Activated CD4-positive, alpha-beta T cell treated with anti-CD3 and anti-CD28 coated beads, Interleukin-2, amount 10 ng/mL, durations not matched to agents 24 days and 14 days (primary cell): ENCODE results near the gene PDXK. TPM values are rescaled to one million over a fixed set of nuclear protein-coding genes. Genes with fewer than 3 reads are reported as not detected.

ENCODE experiments used
- DNase-seq: peaks from one replicate; pipeline ENCODE4 v3.0.0; 2022
- H3K27ac Mint-ChIP-seq: one replicate; pipeline ENCODE4 v1.8.0; 2022; ENCODE audit warnings: mild to moderate bottlenecking, mixed read lengths
- H3K27me3 Mint-ChIP-seq: one replicate; pipeline ENCODE4 v1.8.0; 2022; ENCODE audit warnings: mixed read lengths
- H3K36me3 Mint-ChIP-seq: one replicate; pipeline ENCODE4 v1.8.0; 2022; ENCODE audit warnings: low read depth, mild to moderate bottlenecking, mixed read lengths
- H3K4me1 Mint-ChIP-seq: one replicate; pipeline ENCODE4 v1.8.0; 2021; ENCODE audit warnings: mixed read lengths
- H3K4me3 Mint-ChIP-seq: one replicate; pipeline ENCODE4 v1.8.0; 2022; ENCODE audit warnings: mild to moderate bottlenecking, moderate library complexity, mixed read lengths
- H3K9me3 Mint-ChIP-seq: one replicate; pipeline ENCODE4 v1.8.0; 2021; ENCODE audit warnings: mixed read lengths
- intact Hi-C: fragments of 100-400 bp; cut with micrococcal nuclease; formaldehyde crosslinking; loops from one replicate; pipeline ENCODE4 v1.15.1; 2023
- total RNA-seq: library from RNA; stranded (reverse); gene quantifications from 2 replicates; pipeline ENCODE4 v1.2.3, GENCODE V29; 2022

PDXK gene
- total RNA-seq, 1 donor from 2014 or later: 152 TPM

GRCh38 chr21:43790010-43790524 lies 71.1 kb downstream of the PDXK start:
- Mint-ChIP-seq H3K36me3 (peaks cover 47% of the 10 kb centered on the region), H3K4me3 (peak overlapping the region; percentile 93), H3K27me3 (no peaks in the 10 kb centered on the region), H3K4me1 (peaks cover 20% of the 10 kb centered on the region), H3K27ac (peak overlapping the region; percentile 90), H3K9me3 (no peaks in the 10 kb centered on the region)
- intact Hi-C loops: no loop called here
- no peak for DNase-seq

- Mint-ChIP-seq H3K36me3 (peaks cover 69% of the 10 kb centered on the region), H3K4me3 (peak overlapping the region; percentile 65), H3K9me3 (no peaks in the 10 kb centered on the region), H3K27me3 (no peaks in the 10 kb centered on the region), H3K27ac (peak overlapping the region; percentile 64), H3K4me1 (peaks cover 20% of the 10 kb centered on the region)
- intact Hi-C loops: no loop called here
- DNase-seq: no peak
Measured at GRCh38 chr21:43792406-43792805, 73.5 kb downstream of the PDXK start.

GRCh38 chr21:43793243-43793642 lies 74.3 kb downstream of the PDXK start:
- H3K27ac Mint-ChIP-seq: no peak overlapping the region
- intact Hi-C loops: no loop called here
- H3K9me3 Mint-ChIP-seq: no peaks in the 10 kb centered on the region
- no peaks in the 10 kb centered on the region for H3K27me3 Mint-ChIP-seq
- H3K4me3 Mint-ChIP-seq: no peak overlapping the region
- peaks cover 72% of the 10 kb centered on the region for H3K36me3 Mint-ChIP-seq
- no peak for DNase-seq
- H3K4me1 Mint-ChIP-seq: peaks cover 20% of the 10 kb centered on the region

GRCh38 chr21:43794311-43794710 lies 75.4 kb downstream of the PDXK start:
- Mint-ChIP-seq H3K9me3 (no peaks in the 10 kb centered on the region), H3K27me3 (no peaks in the 10 kb centered on the region), H3K36me3 (peaks cover 80% of the 10 kb centered on the region), H3K27ac (no peak overlapping the region), H3K4me3 (no peak overlapping the region), H3K4me1 (peaks cover 20% of the 10 kb centered on the region)
- intact Hi-C loops: no loop called here
- no peak for DNase-seq

- no peak overlapping the region for H3K27ac Mint-ChIP-seq
- no peaks in the 10 kb centered on the region for H3K9me3 Mint-ChIP-seq
- intact Hi-C loops: no loop called here
- DNase-seq: no peak
- H3K36me3 Mint-ChIP-seq: peaks cover 81% of the 10 kb centered on the region
- H3K4me3 Mint-ChIP-seq: no peak overlapping the region
- H3K4me1 Mint-ChIP-seq: peaks cover 20% of the 10 kb centered on the region
- H3K27me3 Mint-ChIP-seq: no peaks in the 10 kb centered on the region
Measured at GRCh38 chr21:43794857-43795256, 75.9 kb downstream of the PDXK start.

GRCh38 chr21:43797415-43797814 lies 78.5 kb downstream of the PDXK start:
- peaks cover 7% of the 10 kb centered on the region for H3K4me1 Mint-ChIP-seq
- no peaks in the 10 kb centered on the region for H3K9me3 Mint-ChIP-seq
- no peak overlapping the region for H3K27ac Mint-ChIP-seq
- H3K4me3 Mint-ChIP-seq: no peak overlapping the region
- intact Hi-C loops: no loop called here
- H3K27me3 Mint-ChIP-seq: no peaks in the 10 kb centered on the region
- DNase-seq: no peak
- H3K36me3 Mint-ChIP-seq: peaks cover 74% of the 10 kb centered on the region

- Mint-ChIP-seq H3K36me3 (peaks cover 72% of the 10 kb centered on the region), H3K4me3 (no peak overlapping the region), H3K27me3 (no peaks in the 10 kb centered on the region), H3K27ac (no peak overlapping the region), H3K9me3 (no peaks in the 10 kb centered on the region), H3K4me1 (peaks cover 5% of the 10 kb centered on the region)
- intact Hi-C loops: no loop called here
- DNase-seq: no peak
Measured at GRCh38 chr21:43797925-43798715, 79.2 kb downstream of the PDXK start.

- H3K9me3 Mint-ChIP-seq: no peaks in the 10 kb centered on the region
- peaks cover 5% of the 10 kb centered on the region for H3K4me1 Mint-ChIP-seq
Measured at GRCh38 chr21:43799301-43799840, 80.4 kb downstream of the PDXK start.

GRCh38 chr21:43800124-43800523 lies 81.2 kb downstream of the PDXK start:
- Mint-ChIP-seq H3K4me1 (peaks cover 5% of the 10 kb centered on the region), H3K36me3 (peaks cover 64% of the 10 kb centered on the region)

More at GRCh38 chr21:43799301-43799840, 80.4 kb downstream of the PDXK start:
- H3K27ac Mint-ChIP-seq: no peak overlapping the region
- H3K4me3 Mint-ChIP-seq: no peak overlapping the region
- no peaks in the 10 kb centered on the region for H3K27me3 Mint-ChIP-seq
- intact Hi-C loops: no loop called here
- DNase-seq: no peak
- H3K36me3 Mint-ChIP-seq: peaks cover 71% of the 10 kb centered on the region

GRCh38 chr21:43800566-43800965 lies 81.6 kb downstream of the PDXK start:
- no peaks in the 10 kb centered on the region for H3K27me3 Mint-ChIP-seq
- peaks cover 5% of the 10 kb centered on the region for H3K4me1 Mint-ChIP-seq
- H3K36me3 Mint-ChIP-seq: peaks cover 62% of the 10 kb centered on the region
- intact Hi-C loops: no loop called here
- peak overlapping the region; percentile 37 for H3K27ac Mint-ChIP-seq
- no peak overlapping the region for H3K4me3 Mint-ChIP-seq
- no peak for DNase-seq
- H3K9me3 Mint-ChIP-seq: no peaks in the 10 kb centered on the region

More at GRCh38 chr21:43800124-43800523, 81.2 kb downstream of the PDXK start:
- DNase-seq: no peak
- Mint-ChIP-seq H3K9me3 (no peaks in the 10 kb centered on the region), H3K27me3 (no peaks in the 10 kb centered on the region), H3K27ac (peak overlapping the region; percentile 37), H3K4me3 (no peak overlapping the region)
- intact Hi-C loops: no loop called here

- Mint-ChIP-seq H3K4me1 (peaks cover 5% of the 10 kb centered on the region), H3K9me3 (no peaks in the 10 kb centered on the region), H3K4me3 (no peak overlapping the region), H3K27ac (peak overlapping the region; percentile 51), H3K36me3 (peaks cover 62% of the 10 kb centered on the region), H3K27me3 (no peaks in the 10 kb centered on the region)
- DNase-seq: no peak
- intact Hi-C loops: no loop called here
Measured at GRCh38 chr21:43801006-43801783, 82.3 kb downstream of the PDXK start.

- intact Hi-C loops: no loop called here
- DNase-seq: no peak
- Mint-ChIP-seq H3K4me3 (no peak overlapping the region), H3K4me1 (peaks cover 2% of the 10 kb centered on the region), H3K27ac (no peak overlapping the region), H3K9me3 (no peaks in the 10 kb centered on the region), H3K27me3 (no peaks in the 10 kb centered on the region), H3K36me3 (peaks cover 50% of the 10 kb centered on the region)
Measured at GRCh38 chr21:43802713-43803313, 83.9 kb downstream of the PDXK start.

GRCh38 chr21:43803558-43804300 lies 84.8 kb downstream of the PDXK start:
- DNase-seq: no peak
- H3K9me3 Mint-ChIP-seq: no peaks in the 10 kb centered on the region
- no peaks in the 10 kb centered on the region for H3K27me3 Mint-ChIP-seq
- no peak overlapping the region for H3K27ac Mint-ChIP-seq
- intact Hi-C loops: no loop called here
- H3K36me3 Mint-ChIP-seq: peaks cover 44% of the 10 kb centered on the region
- H3K4me1 Mint-ChIP-seq: peaks cover 2% of the 10 kb centered on the region
- no peak overlapping the region for H3K4me3 Mint-ChIP-seq
